Left ventricle myocardium inferior (tissue), 1 donor: ENCODE results near the gene SORBS2. TPM values are rescaled to one million over a fixed set of nuclear protein-coding genes. Genes with fewer than 3 reads are reported as not detected.
A peak's percentile ranks its signal among the peaks of the same experiment; 100 is the strongest.

Source experiments
- DNase-seq: peaks from one replicate; pipeline ENCODE4 v3.0.0-alpha.2; 2020
- H3K27ac ChIP-seq: fragments of 200-600 bp; replicated peaks from 2 replicates; pipeline ENCODE4 v1.8.0; 2021
- H3K27me3 ChIP-seq: fragments of 200-600 bp; 2 replicates; pipeline ENCODE4 v1.8.0; 2021; ENCODE audit warnings: low read depth
- H3K36me3 ChIP-seq: fragments of 200-600 bp; 2 replicates; pipeline ENCODE4 v1.8.0; 2021
- H3K4me1 ChIP-seq: fragments of 200-600 bp; 2 replicates; pipeline ENCODE4 v1.8.0; 2021
- H3K4me3 ChIP-seq: fragments of 200-600 bp; 2 replicates; pipeline ENCODE4 v1.8.0; 2021; ENCODE audit warnings: mild to moderate bottlenecking, moderate library complexity
- H3K9me3 ChIP-seq: fragments of 200-600 bp; replicated peaks from 2 replicates; pipeline ENCODE4 v1.8.0; 2021
- CTCF ChIP-seq: fragments of 200-600 bp; IDR thresholded peaks from 2 replicates; pipeline ENCODE4 v1.8.0; 2021; ENCODE audit warnings: antibody characterized with exemption, mild to moderate bottlenecking, borderline replicate concordance
- intact Hi-C: fragments of 100-400 bp; cut with micrococcal nuclease; formaldehyde crosslinking; loops from one replicate; pipeline ENCODE4 v1.11.0; 2022
- total RNA-seq: library from RNA; stranded (reverse); fragmentation: NEBNext Ultra II Directional; extraction: Animal tissue kit (Norgen Biotek cat#: 25700); gene quantifications from one replicate; pipeline ENCODE4 v1.2.1, GENCODE V29; 2021
- donor health status: DM: no; HTN: yes; CAD: no; lungs with severe emphysema.

Gene SORBS2
- total RNA-seq, 1 donor from 2014 or later: 1,282 TPM

- TF ChIP-seq CTCF: no peak
- Histone ChIP-seq H3K4me1 (peaks cover 23% of the 10 kb centered on the region), H3K27ac (no peak overlapping the region), H3K36me3 (no peaks in the 10 kb centered on the region), H3K27me3 (no peaks in the 10 kb centered on the region), H3K9me3 (no peaks in the 10 kb centered on the region), H3K4me3 (no peak overlapping the region)
- intact Hi-C loops: no loop called here
- DNase-seq: no peak
Observed at GRCh38 chr4:185819144-185819543, 7.2 kb upstream of the SORBS2 start.

- DNase-seq: peak; percentile 66
- no peak for TF ChIP-seq CTCF
- Histone ChIP-seq H3K27me3 (no peaks in the 10 kb centered on the region), H3K4me1 (peaks cover 29% of the 10 kb centered on the region), H3K9me3 (no peaks in the 10 kb centered on the region), H3K4me3 (peak overlapping the region; percentile 17), H3K36me3 (no peaks in the 10 kb centered on the region), H3K27ac (peak overlapping the region; percentile 80)
- intact Hi-C loops: no loop called here
Observed at GRCh38 chr4:185817403-185817818, 5.4 kb upstream of the SORBS2 start.

GRCh38 chr4:185813133-185813532 is 1.1 kb upstream of the SORBS2 start:
- Histone ChIP-seq H3K4me3 (no peak overlapping the region), H3K9me3 (no peaks in the 10 kb centered on the region), H3K27ac (peak overlapping the region; percentile 90), H3K36me3 (no peaks in the 10 kb centered on the region), H3K4me1 (peaks cover 21% of the 10 kb centered on the region), H3K27me3 (no peaks in the 10 kb centered on the region)
- DNase-seq: no peak
- intact Hi-C loops: no loop called here
- no peak for TF ChIP-seq CTCF

- intact Hi-C loops: no loop called here
- no peaks in the 10 kb centered on the region for H3K27me3 ChIP-seq
- H3K4me3 ChIP-seq: peak overlapping the region; percentile 70
- H3K27ac ChIP-seq: peak overlapping the region; percentile 90
- no peak for TF ChIP-seq CTCF
- no peaks in the 10 kb centered on the region for H3K36me3 ChIP-seq
- DNase-seq: no peak
- no peaks in the 10 kb centered on the region for H3K9me3 ChIP-seq
- peaks cover 17% of the 10 kb centered on the region for H3K4me1 ChIP-seq
Observed at GRCh38 chr4:185810746-185811508, 1.1 kb downstream of the SORBS2 start.

- H3K27me3 ChIP-seq: no peaks in the 10 kb centered on the region
Observed at GRCh38 chr4:185809533-185810071, 2.4 kb downstream of the SORBS2 start.

More at GRCh38 chr4:185809533-185810071, 2.4 kb downstream of the SORBS2 start:
- peaks cover 18% of the 10 kb centered on the region for H3K4me1 ChIP-seq
- H3K4me3 ChIP-seq: peak overlapping the region; percentile 70
- H3K36me3 ChIP-seq: no peaks in the 10 kb centered on the region
- no peak for TF ChIP-seq CTCF
- peak overlapping the region; percentile 90 for H3K27ac ChIP-seq
- no peaks in the 10 kb centered on the region for H3K9me3 ChIP-seq
- intact Hi-C loops: no loop called here
- no peak for DNase-seq
